WI38 (cell line): Measurements from ENCODE around the gene MRPL22.

Source experiments
- H3K4me3 ChIP-seq: 2 replicates; pipeline ENCODE4 v1.5.1; 2011; ENCODE audit warnings: low read depth, mild to moderate bottlenecking, control low read depth, low read length
- TF ChIP-seq, protein P1 (sequence below): IDR thresholded peaks from 2 replicates; pipeline ENCODE4 v1.5.1; 2012; ENCODE audit warnings: low read depth, mild to moderate bottlenecking, control low read depth, low read length

The MRPL22 gene

DNA sequence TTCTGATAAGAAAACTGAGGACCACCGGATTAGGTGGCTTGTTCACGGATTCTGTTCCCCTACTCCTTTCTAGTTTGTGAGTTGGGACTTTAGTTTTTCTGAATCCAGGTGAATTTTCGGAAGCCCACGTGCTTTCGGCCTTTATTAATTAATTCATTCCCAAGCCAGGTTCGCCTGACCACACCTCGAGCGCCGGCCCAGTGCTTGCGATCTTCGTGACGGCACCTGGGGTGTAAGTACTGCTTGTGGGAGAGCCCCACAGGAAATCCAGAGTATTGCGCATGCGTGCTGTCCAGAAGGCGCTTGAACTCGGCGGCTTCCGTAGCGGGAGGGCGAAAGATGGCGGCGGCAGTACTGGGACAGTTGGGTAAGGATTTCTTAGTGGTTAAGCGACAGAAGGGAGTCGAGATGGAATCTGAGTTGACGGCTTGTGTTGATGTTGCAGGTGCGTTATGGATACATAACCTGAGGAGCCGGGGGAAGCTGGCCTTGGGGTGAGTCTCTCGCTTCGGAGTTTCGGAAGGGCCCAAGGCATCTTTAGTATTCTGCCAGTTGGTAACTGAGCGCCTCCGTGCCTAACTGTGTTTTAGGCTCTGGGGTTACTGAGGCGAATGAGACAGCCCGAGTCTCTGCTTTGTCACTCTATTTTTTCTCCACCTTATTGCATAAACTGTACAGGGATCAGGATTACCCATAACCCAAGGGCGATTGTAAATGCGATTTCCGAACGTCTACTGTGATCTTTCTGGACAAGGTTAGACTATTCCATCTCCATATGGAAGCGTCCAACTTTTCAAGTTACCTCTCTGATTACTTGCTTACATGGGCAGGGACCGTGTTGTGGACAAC is at the start of gene MRPL22:
Gene MRPL22 (plus strand): TSS at position 302 of the 849 bp plus-strand sequence. CDS start 38 bp downstream, at position 340.
- H3K4me3 ChIP-seq: peak within 1 kb of the TSS; percentile 93
- TF ChIP-seq, protein P1, sequence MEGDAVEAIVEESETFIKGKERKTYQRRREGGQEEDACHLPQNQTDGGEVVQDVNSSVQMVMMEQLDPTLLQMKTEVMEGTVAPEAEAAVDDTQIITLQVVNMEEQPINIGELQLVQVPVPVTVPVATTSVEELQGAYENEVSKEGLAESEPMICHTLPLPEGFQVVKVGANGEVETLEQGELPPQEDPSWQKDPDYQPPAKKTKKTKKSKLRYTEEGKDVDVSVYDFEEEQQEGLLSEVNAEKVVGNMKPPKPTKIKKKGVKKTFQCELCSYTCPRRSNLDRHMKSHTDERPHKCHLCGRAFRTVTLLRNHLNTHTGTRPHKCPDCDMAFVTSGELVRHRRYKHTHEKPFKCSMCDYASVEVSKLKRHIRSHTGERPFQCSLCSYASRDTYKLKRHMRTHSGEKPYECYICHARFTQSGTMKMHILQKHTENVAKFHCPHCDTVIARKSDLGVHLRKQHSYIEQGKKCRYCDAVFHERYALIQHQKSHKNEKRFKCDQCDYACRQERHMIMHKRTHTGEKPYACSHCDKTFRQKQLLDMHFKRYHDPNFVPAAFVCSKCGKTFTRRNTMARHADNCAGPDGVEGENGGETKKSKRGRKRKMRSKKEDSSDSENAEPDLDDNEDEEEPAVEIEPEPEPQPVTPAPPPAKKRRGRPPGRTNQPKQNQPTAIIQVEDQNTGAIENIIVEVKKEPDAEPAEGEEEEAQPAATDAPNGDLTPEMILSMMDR: no peak

DNA sequence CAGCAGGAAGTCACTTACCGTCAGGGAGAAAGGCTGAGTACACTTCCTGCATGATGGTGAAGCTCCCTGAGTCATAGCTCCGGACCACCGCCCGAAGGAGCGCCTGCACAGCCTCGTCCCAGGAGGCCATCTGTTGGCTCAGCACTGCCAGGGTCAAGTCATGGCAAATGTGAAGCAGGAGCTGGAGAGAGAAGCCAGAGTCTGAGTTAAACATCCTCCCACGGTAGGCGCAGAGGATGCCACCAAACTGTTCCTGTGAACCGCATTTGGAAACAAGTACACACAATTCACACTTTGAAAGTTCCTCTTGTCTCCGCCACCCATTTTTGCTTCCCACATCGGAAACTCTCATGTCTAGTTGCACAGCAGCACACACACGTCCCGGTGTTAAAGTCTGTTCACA is 48.5 kb upstream of the MRPL22 start:
- TF ChIP-seq, protein P1: no peak
- no peak overlapping the region for H3K4me3 ChIP-seq

DNA sequence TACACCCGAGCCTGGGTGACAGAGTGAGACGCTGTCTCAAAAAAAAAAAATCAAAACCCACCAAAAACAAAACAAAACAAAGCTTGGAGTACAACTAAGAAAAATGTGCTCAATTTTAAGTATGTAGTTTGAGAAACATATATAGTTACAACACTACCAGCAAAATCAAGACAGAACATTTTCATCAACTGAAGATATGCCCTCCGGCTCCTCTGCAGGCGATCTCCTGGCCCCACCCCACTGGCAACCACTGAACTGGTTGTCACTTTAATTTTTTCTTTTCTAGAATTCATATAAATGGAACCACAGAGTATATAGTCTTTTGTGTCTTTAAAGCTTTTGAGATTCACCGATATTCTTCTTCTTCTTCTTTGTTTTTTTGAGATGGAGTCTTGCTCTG is 47.5 kb upstream of the MRPL22 start:
- H3K4me3 ChIP-seq: no peak overlapping the region
- TF ChIP-seq, protein P1: no peak

DNA sequence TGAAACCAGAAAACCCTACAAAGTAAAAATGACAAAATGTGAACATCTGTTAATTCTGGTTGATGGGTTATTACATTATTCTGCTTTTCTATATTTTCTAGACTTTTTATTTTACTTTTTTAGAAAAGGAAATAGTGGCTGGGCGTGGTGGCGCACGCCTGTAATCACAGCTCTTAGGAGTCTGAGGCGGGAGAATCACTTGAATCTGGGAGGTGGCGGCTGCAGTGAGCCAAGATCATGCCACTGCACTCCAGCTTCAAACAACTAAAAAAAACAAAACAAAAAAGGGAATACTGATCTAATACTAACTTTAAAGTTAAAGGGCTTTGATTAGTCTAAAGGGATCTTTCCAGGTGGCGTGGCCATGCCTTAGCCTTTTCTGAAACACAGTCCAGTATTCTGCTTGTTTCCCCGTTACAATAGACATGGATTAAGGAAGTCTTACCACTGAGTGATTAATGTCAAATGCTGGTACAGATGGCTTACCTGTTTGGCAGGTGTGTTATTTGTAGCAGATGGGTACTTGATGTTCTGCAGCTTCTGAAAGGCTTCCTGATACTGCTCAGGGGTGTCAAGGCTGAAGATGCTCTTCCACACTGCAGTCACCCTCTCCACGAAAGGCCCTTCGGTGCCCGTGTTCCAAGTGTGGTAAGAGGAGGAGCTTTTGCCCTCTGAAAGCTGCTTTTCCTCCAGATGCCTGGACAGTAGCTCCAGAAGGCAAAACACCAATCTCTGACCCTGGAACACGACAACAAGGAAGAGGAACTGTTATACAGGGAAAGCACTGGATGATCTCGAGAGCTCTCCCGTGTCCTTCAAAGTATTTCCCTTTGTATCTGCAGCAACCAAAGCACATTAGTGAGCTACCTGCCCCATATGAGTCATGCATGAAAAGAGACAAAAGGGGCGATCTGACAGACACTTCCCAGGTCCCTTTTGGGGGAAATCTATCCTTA is 45.0 kb upstream of the MRPL22 start:
- TF ChIP-seq, protein P1: no peak
- no peak overlapping the region for H3K4me3 ChIP-seq

DNA sequence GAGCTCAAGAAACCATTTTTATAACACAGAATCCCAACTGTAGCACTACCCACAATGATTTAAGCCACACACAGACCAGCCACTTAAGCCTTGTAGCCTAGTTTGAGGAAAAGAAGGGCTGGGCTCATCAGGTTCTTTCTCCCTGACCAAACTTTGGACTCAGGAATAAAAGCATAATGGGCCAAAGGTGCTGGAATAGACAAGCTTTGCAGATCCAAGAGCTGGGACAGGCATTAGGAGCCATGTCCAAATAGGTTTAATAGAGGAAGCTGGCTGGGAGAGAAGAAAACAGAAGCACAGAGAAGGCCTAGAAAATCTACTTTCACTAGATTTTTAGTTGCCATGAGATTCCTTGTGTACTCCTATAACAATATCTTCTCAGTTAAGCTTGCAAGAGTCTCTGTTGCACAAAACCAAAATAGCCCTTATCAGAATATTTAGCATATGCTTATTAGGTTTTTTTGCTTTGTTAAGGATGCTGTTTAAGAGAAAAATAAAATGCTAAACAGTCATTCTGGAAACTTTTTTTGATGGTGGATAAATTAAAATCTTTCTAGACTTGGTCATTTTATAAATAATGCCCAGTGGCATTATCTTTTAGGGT is 44.2 kb upstream of the MRPL22 start:
- no peak overlapping the region for H3K4me3 ChIP-seq
- TF ChIP-seq, protein P1: no peak

DNA sequence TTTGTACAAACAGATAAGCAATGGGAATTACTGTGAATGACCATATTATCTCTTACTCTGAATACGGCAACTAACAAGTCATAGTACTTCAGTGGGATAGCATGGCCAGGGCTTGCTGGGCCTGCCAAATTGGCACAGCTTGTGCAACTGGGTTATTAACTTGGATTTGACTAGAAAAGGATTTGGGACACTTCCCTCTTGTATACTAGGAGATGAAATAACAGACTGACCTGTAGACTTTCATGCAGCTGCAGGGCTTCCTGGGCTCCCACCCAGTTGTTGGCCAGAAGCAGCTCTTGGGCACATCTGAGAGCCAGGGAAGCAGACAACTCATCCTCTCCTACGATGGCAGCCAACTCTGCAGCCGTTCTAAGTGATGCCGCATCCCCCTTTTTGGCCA is 42.7 kb upstream of the MRPL22 start:
- H3K4me3 ChIP-seq: no peak overlapping the region
- TF ChIP-seq, protein P1: no peak
